ENCODE results near the gene FOXP3. TPM values are rescaled to one million over a fixed set of nuclear protein-coding genes. Genes with fewer than 3 reads are reported as not detected.

FOXP3 gene
- total and polyA plus RNA-seq, 2 experiments from 2014 or later, result 0.11 to 0.28 TPM

DNA sequence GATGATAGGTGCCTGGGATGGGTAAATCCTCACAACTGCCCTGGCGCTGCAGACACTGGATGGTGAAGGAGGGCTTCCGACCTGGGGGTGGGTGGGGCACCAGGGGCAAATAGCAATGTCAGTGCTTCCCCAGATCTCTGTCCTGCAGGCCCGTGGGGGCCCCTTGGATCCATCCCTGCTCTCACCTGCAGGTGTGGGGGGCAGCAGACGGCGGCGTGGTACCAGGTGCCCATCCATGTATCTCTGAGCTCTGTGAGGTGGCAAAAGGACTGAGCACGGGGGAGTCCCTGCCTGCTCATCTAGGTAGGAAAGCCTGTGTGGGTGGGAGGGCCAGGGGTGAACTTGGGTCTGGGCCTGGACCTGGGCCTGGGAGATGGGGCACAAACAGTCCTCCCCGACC is 58.0 kb downstream of the FOXP3 start (continued):
- no peak for TF ChIP-seq EZH2phosphoT487 (IDR thresholded peaks at IDR 0.05; ENCODE audit: unreplicated experiment)
- no peak for TF ChIP-seq CTCF (conservative IDR thresholded peaks at IDR 0.05; ENCODE audit: low read depth in 2 of 2)

DNA sequence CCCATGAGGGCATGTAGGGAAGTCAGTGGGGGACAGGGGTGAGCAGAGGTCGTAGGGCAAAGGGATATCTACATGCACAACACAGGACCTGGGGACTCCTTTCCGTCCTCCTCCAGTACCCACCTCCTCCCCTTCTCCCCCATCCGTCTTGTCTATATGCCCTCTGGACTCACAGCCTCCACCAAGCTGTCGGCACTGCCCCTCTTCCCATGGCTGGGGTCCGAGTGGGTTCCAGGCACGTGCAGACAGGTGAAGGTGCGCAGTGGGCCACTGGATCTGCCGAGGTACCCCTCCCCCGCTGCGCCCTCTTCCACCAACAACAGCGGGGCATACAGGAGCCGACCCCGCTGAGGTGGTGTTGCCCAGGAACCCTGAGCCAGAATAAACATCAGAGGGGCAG is 59.1 kb downstream of the FOXP3 start:
- DNase-seq (ENCODE audit: low spot score), result no peak
- Histone ChIP-seq H3K9me2 (ENCODE audit: insufficient read depth) (no peaks in the 10 kb centered on the region), H3K4me3 (no peak overlapping the region), H3K79me2 (replicated peaks; ENCODE audit: insufficient read depth) (no peaks in the 10 kb centered on the region), H3K4me1 (ENCODE audit: insufficient read depth) (no peaks in the 10 kb centered on the region; the same call in 1 of the 2 replicates), H3K36me3 (ENCODE audit: insufficient read depth) (no peaks in the 10 kb centered on the region), H3K27me3 (ENCODE audit: insufficient read depth) (no peaks in the 10 kb centered on the region), H4K20me1 (replicated peaks; ENCODE audit: insufficient read depth) (no peaks in the 10 kb centered on the region), H3K27ac (ENCODE audit: low read depth) (no peak overlapping the region), H3K4me2 (no peak overlapping the region), H2AFZ (no peak overlapping the region), H3F3A (replicated peaks; ENCODE audit: low read depth) (no peaks in the 10 kb centered on the region)
- H3K4me3 Mint-ChIP-seq, result no peak overlapping the region
- peaks cover 6% of the 10 kb centered on the region for H3K27me3 Mint-ChIP-seq (ENCODE audit: insufficient read depth, low read depth, poor library complexity)
- TF ChIP-seq NANOG (IDR thresholded peaks at IDR 0.05; ENCODE audit: borderline replicate concordance) (no peak), ZNF462 (CRISPR knock-in tag; IDR thresholded peaks at IDR 0.05) (no peak), CTCF (conservative IDR thresholded peaks at IDR 0.05; ENCODE audit: low read depth in 2 of 2) (no peak), EZH2 (IDR thresholded peaks at IDR 0.05; ENCODE audit: low read depth, unreplicated experiment) (no peak), CREB1 (CRISPR knock-in tag; IDR thresholded peaks at IDR 0.05; ENCODE audit: low read depth) (no peak)
- no peaks in the 10 kb centered on the region for H3K9me3 Mint-ChIP-seq
- no peak overlapping the region for H3K27ac Mint-ChIP-seq
- H3K36me3 Mint-ChIP-seq (ENCODE audit: low read depth), result no peaks in the 10 kb centered on the region
- H3K4me1 Mint-ChIP-seq, result peaks cover 3% of the 10 kb centered on the region; the same call in 2 of the 3 replicates
- ATAC-seq, result no peak
